HepG2 (cell line): ENCODE measurements around the gene SLC25A51. TPM values are rescaled to one million over a fixed set of nuclear protein-coding genes. Genes with fewer than 3 reads are reported as not detected.

ENCODE experiments used
- ARNT ChIP-seq: fragments of 450-650 bp; IDR thresholded peaks from 2 replicates; pipeline ENCODE4 v1.6.1; 2017
- HDAC2 ChIP-seq: sonication (generic); formaldehyde crosslinking; IDR thresholded peaks from 2 replicates; pipeline ENCODE4 v1.4.0; 2020; ENCODE audit warnings: missing genetic modification reagents
- HIVEP1 ChIP-seq: sonication (generic); formaldehyde crosslinking; IDR thresholded peaks from 2 replicates; pipeline ENCODE4 v1.4.0; 2020; ENCODE audit warnings: mild to moderate bottlenecking, missing genetic modification reagents
- KLF15 ChIP-seq: sonication (generic); formaldehyde crosslinking; IDR thresholded peaks from 2 replicates; pipeline ENCODE4 v1.8.1; 2023; ENCODE audit warnings: borderline replicate concordance, mild to moderate bottlenecking, inconsistent platforms, missing genetic modification reagents, mixed read lengths
- MATR3 ChIP-seq: sonication (generic); formaldehyde crosslinking; IDR thresholded peaks from 2 replicates; pipeline ENCODE4 v1.4.0; 2020; ENCODE audit warnings: missing genetic modification reagents
- MTF2 ChIP-seq: sonication (generic); formaldehyde crosslinking; IDR thresholded peaks from 2 replicates; pipeline ENCODE4 v1.5.0; 2020; ENCODE audit warnings: missing genetic modification reagents, borderline replicate concordance
- PHF21A ChIP-seq: sonication (generic); formaldehyde crosslinking; IDR thresholded peaks from 2 replicates; pipeline ENCODE4 v1.5.0; 2020; ENCODE audit warnings: mild to moderate bottlenecking, missing genetic modification reagents
- SNAPC2 ChIP-seq: sonication (generic); formaldehyde crosslinking; IDR thresholded peaks from 2 replicates; pipeline ENCODE4 v1.8.1; 2022; ENCODE audit warnings: mild to moderate bottlenecking, missing genetic modification reagents
- SP5 ChIP-seq: IDR thresholded peaks from 2 replicates; pipeline ENCODE4 v1.6.1; 2016; ENCODE audit warnings: low read depth, borderline replicate concordance
- TCF7 ChIP-seq: sonication (generic); IDR thresholded peaks from 2 replicates; pipeline ENCODE4 v1.6.1; 2016; ENCODE audit warnings: antibody characterized with exemption, low read depth
- TOPORS ChIP-seq: sonication (generic); formaldehyde crosslinking; IDR thresholded peaks from 2 replicates; pipeline ENCODE4 v1.8.0; 2023; ENCODE audit warnings: mild to moderate bottlenecking, missing genetic modification reagents
- ZNF343 ChIP-seq: sonication (generic); formaldehyde crosslinking; IDR thresholded peaks from 2 replicates; pipeline ENCODE4 v1.4.0; 2020; ENCODE audit warnings: mild to moderate bottlenecking, missing genetic modification reagents
- ZNF709 ChIP-seq: sonication (generic); formaldehyde crosslinking; IDR thresholded peaks from 2 replicates; pipeline ENCODE4 v1.5.0; 2020; ENCODE audit warnings: mild to moderate bottlenecking, missing genetic modification reagents
- polyA plus RNA-seq, 8 experiments: library from polyadenylated mRNA; depleted of rRNA in 3 of 8; stranded (reverse) in 7 of 8; unstranded in 1 of 8; fragments of >200 nt; fragmentation: Illumina TruSeq in 4 of 8; extraction: Trizol in 4 of 8; gene quantifications; 2 replicates each; pipeline versions ENCODE4 v1.2.1 to v1.2.3, GENCODE V29; 2011 to 2016; ENCODE audit warnings: low read depth in 4 of 8, missing spikeins in 1 of 8, mixed read lengths in 1 of 8; ENCODE audit not compliant: insufficient read depth in 1 of 8
- total RNA-seq, 5 experiments: library from RNA; depleted of rRNA; stranded (reverse); fragments of >200 nt; fragmentation: Illumina TruSeq; extraction: Trizol; gene quantifications; 2 replicates each; pipeline ENCODE4 v1.2.3, GENCODE V29; 2016; ENCODE audit warnings: low read depth in 1 of 5
- TF ChIP-seq, protein P1 (sequence below): sonication (generic); formaldehyde crosslinking; IDR thresholded peaks from 2 replicates; pipeline ENCODE4 v1.5.1; 2020; ENCODE audit warnings: mild to moderate bottlenecking, missing genetic modification reagents, borderline replicate concordance
- TF ChIP-seq, protein P2 (sequence below): sonication (generic); formaldehyde crosslinking; IDR thresholded peaks from 2 replicates; pipeline ENCODE4 v1.4.0; 2020; ENCODE audit warnings: missing genetic modification reagents, borderline replicate concordance
- TF ChIP-seq, protein P3 (sequence below): sonication (generic); formaldehyde crosslinking; IDR thresholded peaks from 2 replicates; pipeline ENCODE4 v1.8.0; 2022; ENCODE audit warnings: missing genetic modification reagents, mild to moderate bottlenecking, inconsistent platforms, borderline replicate concordance
- TF ChIP-seq, protein P4 (sequence below): sonication (generic); formaldehyde crosslinking; IDR thresholded peaks from 2 replicates; pipeline ENCODE4 v1.4.0; 2020; ENCODE audit warnings: missing genetic modification reagents

Gene SLC25A51
- total and polyA plus RNA-seq, 2 of the 13 experiments (the other 11 are each of a cell fraction or from before 2014, with no cell fraction given), result 14.6 to 37.7 TPM

DNA sequence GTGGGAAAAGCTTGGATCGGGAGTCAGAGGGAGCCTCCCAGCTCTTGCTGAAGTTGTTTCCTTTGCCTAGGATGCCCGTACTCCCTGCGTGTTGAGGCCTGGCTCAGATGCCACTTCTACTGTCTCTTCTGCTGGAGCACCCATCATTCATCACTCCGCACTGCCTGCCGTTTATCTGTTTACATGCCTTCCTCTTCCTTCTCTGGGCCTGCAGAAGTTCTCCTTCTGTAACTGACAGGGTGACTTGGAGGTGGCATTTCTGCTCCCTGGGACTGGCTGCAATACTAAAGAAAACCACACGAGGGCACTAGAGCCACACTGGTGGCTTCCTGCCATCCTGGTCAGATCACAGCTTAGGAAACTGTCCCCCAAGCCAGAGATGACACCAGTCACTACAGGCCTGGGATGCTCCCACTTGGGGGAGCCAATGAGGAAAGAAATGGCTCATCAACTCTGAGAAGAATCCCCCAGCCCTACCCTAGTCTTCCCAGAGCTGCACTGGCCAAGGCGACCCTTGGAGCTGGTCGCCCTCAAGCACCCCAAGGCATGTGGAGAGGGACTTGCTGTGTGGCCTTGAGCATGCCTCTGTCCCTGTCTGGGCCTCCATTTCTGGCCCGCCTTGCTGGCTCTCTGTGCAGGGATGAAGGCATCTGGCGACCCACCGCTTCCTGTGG, 9.7 kb upstream of the SLC25A51 start (continued):
- TF ChIP-seq, protein P1, sequence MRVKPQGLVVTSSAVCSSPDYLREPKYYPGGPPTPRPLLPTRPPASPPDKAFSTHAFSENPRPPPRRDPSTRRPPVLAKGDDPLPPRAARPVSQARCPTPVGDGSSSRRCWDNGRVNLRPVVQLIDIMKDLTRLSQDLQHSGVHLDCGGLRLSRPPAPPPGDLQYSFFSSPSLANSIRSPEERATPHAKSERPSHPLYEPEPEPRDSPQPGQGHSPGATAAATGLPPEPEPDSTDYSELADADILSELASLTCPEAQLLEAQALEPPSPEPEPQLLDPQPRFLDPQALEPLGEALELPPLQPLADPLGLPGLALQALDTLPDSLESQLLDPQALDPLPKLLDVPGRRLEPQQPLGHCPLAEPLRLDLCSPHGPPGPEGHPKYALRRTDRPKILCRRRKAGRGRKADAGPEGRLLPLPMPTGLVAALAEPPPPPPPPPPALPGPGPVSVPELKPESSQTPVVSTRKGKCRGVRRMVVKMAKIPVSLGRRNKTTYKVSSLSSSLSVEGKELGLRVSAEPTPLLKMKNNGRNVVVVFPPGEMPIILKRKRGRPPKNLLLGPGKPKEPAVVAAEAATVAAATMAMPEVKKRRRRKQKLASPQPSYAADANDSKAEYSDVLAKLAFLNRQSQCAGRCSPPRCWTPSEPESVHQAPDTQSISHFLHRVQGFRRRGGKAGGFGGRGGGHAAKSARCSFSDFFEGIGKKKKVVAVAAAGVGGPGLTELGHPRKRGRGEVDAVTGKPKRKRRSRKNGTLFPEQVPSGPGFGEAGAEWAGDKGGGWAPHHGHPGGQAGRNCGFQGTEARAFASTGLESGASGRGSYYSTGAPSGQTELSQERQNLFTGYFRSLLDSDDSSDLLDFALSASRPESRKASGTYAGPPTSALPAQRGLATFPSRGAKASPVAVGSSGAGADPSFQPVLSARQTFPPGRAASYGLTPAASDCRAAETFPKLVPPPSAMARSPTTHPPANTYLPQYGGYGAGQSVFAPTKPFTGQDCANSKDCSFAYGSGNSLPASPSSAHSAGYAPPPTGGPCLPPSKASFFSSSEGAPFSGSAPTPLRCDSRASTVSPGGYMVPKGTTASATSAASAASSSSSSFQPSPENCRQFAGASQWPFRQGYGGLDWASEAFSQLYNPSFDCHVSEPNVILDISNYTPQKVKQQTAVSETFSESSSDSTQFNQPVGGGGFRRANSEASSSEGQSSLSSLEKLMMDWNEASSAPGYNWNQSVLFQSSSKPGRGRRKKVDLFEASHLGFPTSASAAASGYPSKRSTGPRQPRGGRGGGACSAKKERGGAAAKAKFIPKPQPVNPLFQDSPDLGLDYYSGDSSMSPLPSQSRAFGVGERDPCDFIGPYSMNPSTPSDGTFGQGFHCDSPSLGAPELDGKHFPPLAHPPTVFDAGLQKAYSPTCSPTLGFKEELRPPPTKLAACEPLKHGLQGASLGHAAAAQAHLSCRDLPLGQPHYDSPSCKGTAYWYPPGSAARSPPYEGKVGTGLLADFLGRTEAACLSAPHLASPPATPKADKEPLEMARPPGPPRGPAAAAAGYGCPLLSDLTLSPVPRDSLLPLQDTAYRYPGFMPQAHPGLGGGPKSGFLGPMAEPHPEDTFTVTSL (CRISPR knock-in tag), result no peak
- TF ChIP-seq PHF21A (CRISPR knock-in tag) (no peak; the same call in 1 of the 2 replicates), ARNT (no peak), TCF7 (no peak), MTF2 (no peak), SP5 (CRISPR knock-in tag) (no peak; the same call in 1 of the 2 replicates), TOPORS (CRISPR knock-in tag) (no peak), MATR3 (CRISPR knock-in tag) (no peak), ZNF709 (CRISPR knock-in tag) (no peak), ZNF343 (CRISPR knock-in tag) (no peak), KLF15 (CRISPR knock-in tag) (no peak), HDAC2 (peak; percentile 31; the same call in 1 of the 2 replicates), HIVEP1 (no peak), SNAPC2 (no peak)
- TF ChIP-seq, protein P2, sequence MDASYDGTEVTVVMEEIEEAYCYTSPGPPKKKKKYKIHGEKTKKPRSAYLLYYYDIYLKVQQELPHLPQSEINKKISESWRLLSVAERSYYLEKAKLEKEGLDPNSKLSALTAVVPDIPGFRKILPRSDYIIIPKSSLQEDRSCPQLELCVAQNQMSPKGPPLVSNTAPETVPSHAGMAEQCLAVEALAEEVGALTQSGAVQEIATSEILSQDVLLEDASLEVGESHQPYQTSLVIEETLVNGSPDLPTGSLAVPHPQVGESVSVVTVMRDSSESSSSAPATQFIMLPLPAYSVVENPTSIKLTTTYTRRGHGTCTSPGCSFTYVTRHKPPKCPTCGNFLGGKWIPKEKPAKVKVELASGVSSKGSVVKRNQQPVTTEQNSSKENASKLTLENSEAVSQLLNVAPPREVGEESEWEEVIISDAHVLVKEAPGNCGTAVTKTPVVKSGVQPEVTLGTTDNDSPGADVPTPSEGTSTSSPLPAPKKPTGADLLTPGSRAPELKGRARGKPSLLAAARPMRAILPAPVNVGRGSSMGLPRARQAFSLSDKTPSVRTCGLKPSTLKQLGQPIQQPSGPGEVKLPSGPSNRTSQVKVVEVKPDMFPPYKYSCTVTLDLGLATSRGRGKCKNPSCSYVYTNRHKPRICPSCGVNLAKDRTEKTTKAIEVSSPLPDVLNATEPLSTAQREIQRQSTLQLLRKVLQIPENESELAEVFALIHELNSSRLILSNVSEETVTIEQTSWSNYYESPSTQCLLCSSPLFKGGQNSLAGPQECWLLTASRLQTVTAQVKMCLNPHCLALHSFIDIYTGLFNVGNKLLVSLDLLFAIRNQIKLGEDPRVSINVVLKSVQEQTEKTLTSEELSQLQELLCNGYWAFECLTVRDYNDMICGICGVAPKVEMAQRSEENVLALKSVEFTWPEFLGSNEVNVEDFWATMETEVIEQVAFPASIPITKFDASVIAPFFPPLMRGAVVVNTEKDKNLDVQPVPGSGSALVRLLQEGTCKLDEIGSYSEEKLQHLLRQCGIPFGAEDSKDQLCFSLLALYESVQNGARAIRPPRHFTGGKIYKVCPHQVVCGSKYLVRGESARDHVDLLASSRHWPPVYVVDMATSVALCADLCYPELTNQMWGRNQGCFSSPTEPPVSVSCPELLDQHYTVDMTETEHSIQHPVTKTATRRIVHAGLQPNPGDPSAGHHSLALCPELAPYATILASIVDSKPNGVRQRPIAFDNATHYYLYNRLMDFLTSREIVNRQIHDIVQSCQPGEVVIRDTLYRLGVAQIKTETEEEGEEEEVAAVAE, result peak; percentile 67; the same call in 1 of the 2 replicates
- TF ChIP-seq, protein P3, sequence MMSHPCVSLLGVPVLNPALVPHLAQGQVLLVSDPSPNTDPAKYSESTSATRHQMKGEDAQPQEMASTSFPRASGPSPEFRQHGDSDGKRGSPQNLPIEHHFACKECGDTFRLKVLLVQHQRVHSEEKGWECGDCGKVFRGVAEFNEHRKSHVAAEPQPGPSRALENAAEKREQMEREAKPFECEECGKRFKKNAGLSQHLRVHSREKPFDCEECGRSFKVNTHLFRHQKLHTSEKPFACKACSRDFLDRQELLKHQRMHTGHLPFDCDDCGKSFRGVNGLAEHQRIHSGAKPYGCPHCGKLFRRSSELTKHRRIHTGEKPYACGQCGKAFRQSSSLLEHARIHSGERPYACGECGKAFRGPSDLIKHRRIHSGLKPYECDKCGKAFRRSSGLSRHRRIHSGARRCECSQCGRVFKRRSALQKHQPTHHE (CRISPR knock-in tag), result no peak
- TF ChIP-seq, protein P4, sequence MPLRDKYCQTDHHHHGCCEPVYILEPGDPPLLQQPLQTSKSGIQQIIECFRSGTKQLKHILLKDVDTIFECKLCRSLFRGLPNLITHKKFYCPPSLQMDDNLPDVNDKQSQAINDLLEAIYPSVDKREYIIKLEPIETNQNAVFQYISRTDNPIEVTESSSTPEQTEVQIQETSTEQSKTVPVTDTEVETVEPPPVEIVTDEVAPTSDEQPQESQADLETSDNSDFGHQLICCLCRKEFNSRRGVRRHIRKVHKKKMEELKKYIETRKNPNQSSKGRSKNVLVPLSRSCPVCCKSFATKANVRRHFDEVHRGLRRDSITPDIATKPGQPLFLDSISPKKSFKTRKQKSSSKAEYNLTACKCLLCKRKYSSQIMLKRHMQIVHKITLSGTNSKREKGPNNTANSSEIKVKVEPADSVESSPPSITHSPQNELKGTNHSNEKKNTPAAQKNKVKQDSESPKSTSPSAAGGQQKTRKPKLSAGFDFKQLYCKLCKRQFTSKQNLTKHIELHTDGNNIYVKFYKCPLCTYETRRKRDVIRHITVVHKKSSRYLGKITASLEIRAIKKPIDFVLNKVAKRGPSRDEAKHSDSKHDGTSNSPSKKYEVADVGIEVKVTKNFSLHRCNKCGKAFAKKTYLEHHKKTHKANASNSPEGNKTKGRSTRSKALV (CRISPR knock-in tag), result no peak
